GM03348 (cell line): Measurements from ENCODE around the gene PLXNA4.

ENCODE experiments used
- DNase-seq: peaks from one replicate; pipeline ENCODE4 v3.0.0; 2012; ENCODE audit warnings: low spot score

The PLXNA4 gene

GRCh38 chr7:132531562-132531961 lies 44.7 kb downstream of the PLXNA4 start:
- no peak for DNase-seq

- no peak for DNase-seq
These were observed 47.6 kb downstream of the PLXNA4 start for GRCh38 chr7:132528695-132529094.

- DNase-seq = no peak
These were observed 48.5 kb downstream of the PLXNA4 start for GRCh38 chr7:132527467-132528410.

DNA sequence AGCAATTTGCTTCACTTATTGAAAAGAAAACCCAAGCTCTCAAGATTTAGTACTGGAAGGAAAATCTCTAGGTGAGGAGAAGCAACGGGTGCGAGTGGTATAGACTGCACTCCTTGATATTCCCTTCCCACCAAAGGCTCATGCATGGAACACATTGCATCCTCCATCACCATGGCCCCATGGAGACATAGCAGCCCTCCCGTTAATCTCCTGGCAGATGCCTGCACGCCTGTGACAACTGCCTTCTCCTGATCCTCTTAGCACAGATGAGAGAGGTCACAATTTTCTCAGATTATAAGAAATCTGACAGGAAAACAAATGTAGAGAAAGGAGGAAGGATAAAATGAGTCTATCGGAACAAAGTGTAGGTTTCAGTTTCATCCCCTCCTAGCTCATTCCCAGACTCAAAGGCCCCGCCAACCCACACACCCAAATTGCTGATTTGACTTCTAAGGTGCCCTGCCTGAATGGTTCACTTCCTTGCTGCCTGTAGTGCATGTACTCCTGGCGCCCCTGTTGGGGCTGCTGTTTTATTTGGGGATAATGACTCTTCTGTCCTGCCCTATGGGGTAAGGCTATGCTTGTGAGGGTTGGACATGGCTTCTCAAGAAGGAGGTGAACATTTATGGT lies 50.0 kb downstream of the PLXNA4 start:
- no peak for DNase-seq

DNA sequence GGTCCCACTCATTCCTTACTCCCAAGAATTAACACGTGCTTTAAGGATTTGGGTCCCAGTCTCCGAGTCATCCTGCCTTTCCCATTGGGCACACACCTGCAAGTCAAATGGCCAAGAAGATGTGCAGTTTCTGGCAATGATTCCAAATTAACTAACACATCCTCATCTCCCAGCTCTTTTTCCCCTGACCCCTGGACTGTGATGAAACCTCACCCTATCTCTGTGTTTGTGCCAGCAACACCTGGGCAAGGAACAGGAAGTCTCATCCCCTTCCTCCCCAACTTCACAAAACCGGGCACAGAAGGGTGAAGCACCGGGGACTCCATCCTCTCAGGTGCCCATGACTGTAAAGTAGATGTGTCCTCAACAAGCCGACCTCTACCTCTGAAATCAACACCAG lies 54.8 kb downstream of the PLXNA4 start:
- DNase-seq = no peak

DNA sequence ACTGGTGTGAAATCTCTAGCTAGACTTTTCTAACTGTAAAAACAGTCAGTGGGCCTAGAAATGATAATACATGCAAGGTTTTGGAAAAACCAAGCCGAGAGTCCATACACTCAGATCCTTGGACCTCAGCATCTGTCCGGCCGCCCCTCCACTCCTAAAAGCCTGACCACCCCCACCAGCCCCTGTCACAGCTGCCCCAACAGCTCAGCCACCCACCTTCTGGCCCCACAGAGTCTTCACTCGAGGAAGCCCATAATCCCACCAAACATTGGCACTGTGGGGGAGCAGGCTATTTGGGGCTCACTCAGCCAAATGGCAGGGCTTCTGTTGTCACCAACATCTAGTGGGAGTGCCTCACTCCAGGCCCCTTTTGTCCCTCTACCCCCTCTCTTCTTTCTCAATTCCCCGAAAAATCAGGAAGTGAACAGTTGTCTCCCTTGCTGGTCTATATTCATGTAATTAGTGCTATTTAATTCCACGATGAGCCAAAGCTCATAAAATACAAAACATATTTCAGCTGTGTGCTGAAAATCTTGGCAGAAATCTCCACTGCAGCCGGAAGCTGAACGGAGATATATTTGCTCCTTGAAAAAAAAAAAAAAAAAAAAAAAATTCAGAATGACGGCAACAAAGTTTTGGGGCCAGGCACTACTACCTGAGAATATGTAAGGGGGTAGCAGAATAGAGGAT lies 55.5 kb downstream of the PLXNA4 start:
- DNase-seq = no peak

DNA sequence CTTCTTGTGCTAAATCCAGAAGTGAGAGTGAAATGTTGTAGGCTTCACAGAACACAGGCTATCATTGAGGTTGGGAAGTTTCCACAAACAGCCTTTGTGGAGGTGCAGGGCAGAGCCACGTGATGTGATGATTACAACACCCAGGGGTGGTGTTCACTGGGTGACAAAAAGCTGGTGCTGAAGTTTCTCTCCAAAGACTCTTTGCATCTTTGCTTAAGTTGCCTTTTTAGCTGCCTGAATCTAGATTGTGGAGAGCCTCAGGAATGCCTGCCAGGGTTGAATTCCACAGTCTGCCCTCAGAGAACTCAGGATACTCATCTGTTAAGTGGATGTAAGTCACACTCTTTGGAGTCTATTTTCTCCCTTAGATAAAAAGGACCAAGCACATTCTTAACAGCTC lies 56.3 kb downstream of the PLXNA4 start:
- peak; percentile 58 for DNase-seq

GRCh38 chr7:132518839-132519173 lies 57.5 kb downstream of the PLXNA4 start:
- no peak for DNase-seq

DNA sequence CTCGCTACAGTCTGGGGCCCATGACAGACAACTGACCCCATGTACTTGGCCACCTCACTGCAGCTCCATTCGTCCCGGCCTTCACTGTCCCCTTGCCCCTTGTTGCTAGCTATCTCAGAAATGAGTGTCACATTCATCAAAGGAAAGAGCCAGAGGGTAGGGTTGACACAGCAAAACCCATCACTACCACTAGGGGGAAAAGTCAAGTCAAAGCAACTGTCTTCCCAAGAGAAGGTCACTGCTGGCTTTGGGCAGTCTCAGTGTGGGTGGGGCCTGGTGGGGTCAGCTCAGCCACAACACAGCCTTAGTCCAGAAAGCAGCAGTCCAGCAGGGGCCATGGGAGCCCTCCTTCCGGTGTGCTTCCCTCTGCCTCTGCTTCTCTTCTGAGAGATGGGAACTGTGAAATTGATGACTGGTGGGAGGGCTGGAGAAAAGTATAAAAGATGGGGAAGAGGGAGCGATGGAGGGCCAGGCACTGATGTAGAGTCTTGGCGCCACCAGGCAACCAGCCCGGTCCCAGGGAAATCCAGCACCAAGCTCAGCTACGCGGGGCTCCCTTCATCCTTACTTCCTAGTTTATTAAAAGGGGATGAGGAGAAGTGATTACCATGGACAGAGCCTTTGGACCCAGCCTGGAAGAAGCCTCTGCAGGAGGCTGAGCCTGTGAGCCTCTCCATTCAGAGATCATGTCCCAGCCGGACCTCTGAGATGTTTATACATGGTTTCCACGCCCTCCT lies 58.0 kb downstream of the PLXNA4 start:
- peak; percentile 27 for DNase-seq

DNA sequence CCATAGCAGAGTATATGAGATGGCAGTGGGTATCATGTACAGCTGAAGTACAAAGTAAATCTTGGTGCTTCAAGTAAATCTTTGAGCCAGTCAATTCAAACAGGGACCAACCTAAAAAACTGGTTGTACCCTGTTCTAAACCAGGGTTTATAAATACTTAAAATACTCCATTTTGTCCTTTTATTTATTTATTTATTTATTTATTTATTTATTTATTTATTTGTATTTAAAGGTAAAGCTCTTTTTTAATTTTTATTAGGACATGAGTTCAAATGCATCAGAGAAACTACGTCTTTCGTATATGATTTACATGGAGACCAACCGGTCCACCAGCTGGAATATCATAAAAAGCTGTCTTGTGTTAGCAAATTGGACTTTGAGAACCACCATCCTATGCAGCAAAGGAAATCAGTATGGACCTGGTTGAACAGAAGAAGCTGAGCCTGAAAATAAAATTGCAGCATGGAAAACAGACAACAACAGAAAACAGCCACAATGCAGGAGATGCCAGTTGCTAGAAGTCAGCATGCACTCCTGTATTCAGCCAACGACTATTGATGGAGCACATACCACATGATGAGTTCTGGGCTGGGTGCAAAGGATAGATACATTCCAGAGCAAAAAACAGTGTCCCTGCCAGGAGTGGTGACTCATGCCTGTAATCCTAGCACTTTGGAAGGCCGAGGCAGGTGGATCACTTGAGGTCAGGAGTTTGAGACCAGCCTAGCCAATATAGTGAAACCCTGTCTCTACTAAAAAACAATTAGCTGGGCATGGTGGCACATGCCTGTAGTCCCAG lies 60.0 kb downstream of the PLXNA4 start:
- DNase-seq = peak; percentile 79

- DNase-seq = no peak
These were observed 61.1 kb downstream of the PLXNA4 start for GRCh38 chr7:132515181-132515580.

- no peak for DNase-seq
These were observed 61.8 kb downstream of the PLXNA4 start for GRCh38 chr7:132514430-132514829.

GRCh38 chr7:132511921-132512320 lies 64.3 kb downstream of the PLXNA4 start:
- no peak for DNase-seq

GRCh38 chr7:132511387-132511786 lies 64.9 kb downstream of the PLXNA4 start:
- no peak for DNase-seq

DNA sequence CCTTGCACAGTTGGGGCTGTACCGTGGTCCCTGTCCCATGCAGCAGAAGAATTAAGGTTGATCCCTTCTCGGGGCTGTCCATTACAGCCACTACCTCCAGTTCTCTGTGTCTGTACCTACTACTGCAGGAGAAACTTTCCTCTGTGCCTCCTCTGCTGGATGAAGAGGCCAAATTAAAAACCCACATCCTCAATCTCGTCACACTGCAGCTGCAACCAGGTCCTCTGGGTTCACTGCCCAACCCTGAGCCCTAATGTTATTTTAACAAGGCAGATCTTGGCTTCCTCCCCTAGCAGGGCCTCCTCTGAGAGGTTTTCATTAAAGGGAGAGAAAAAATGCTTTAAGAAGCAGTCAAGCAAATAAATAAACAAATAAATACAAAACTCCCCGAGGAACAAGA lies 66.6 kb downstream of the PLXNA4 start:
- no peak for DNase-seq

DNA sequence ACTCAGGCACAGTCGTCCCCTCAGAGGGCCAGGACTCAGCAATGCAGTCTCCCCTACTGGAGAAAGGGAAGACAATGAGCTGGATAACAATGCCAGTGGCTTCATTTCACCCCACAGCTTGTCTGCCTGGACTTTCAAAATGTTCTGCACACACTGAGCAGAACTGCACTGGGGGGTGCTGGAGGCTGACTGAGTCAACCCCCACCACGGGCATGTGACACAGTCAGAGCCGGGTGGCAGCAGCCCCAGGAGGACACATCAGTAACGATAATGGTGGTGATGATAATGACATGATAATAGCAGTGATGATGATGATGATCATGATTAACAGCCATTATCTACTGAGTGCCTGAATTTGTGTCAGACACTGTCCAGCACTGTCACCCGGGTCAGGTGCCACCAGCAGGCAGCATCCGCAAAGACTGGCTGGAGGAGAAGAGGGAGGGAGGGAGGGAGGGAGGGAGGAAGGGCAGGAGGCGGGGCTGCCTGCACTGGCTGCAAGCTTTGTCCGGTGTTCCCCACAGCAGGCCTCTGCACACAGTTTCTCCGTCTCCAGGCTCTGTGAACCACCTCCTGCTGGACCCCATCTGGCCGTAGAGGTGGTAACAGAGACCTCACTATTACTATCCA lies 67.4 kb downstream of the PLXNA4 start:
- no peak for DNase-seq

- no peak for DNase-seq
These were observed 71.4 kb downstream of the PLXNA4 start for GRCh38 chr7:132504852-132505251.

- DNase-seq = no peak
These were observed 72.2 kb downstream of the PLXNA4 start for GRCh38 chr7:132504071-132504470.

GRCh38 chr7:132503415-132503814 lies 72.9 kb downstream of the PLXNA4 start:
- DNase-seq = no peak

DNA sequence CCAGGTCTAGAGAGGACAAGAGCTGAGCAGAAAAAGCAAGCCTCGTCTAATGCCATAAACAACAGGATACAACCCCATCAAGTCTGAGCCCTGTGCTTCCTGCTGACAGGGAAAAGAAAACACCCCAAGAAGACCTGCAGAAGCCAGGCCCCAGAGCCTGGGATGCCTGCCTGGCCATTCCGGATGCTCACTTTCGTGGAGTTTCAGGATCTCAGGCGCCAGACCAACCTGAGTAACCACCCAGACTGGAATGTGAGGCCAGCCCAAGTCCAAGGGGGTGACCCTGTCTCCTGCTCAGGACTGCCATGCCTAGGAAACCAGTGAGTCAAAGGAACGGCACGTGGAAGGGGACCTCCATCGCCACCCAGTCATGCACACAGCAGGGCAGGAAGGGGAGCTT lies 74.3 kb downstream of the PLXNA4 start:
- no peak for DNase-seq
